Peyer's patch (tissue), 4 donors: Measurements from ENCODE around the gene OR2B2. TPM values are rescaled to one million over a fixed set of nuclear protein-coding genes. Genes with fewer than 3 reads are reported as not detected.

Source experiments
- DNase-seq, 3 donors: peaks; one replicate each; pipeline ENCODE4 v3.0.0-alpha.2; 2017 to 2019
- H3K27ac ChIP-seq, 4 donors: fragments of 200-600 bp; sonication (generic); one replicate each; pipeline ENCODE4 v1.5.1; 2016 to 2019
- H3K27me3 ChIP-seq, 2 donors: fragments of 200-600 bp; sonication (generic); one replicate each; pipeline ENCODE4 v1.5.1; 2019
- H3K36me3 ChIP-seq, 3 donors: fragments of 200-600 bp; sonication (generic); one replicate each; pipeline ENCODE4 v1.5.1; 2016 to 2019
- H3K4me1 ChIP-seq, 4 donors: fragments of 200-600 bp; sonication (generic); one replicate each; pipeline ENCODE4 v1.5.1; 2016 to 2019
- H3K4me3 ChIP-seq, 4 donors: fragments of 200-600 bp; sonication (generic); 1 replicate in 3 of 4; 2 replicates in 1 of 4; pipeline ENCODE4 v1.5.1; 2016 to 2019; ENCODE audit warnings: mild to moderate bottlenecking in 1 of 4
- H3K9me3 ChIP-seq, 4 donors: fragments of 200-600 bp; sonication (generic); one replicate each; pipeline ENCODE4 v1.5.1; 2016 to 2019; ENCODE audit warnings: mild to moderate bottlenecking in 1 of 4
- POLR2A ChIP-seq, 2 donors: fragments of 450-650 bp; IDR thresholded peaks; one replicate each; pipeline ENCODE4 v1.5.1; 2017; ENCODE audit warnings: antibody characterized with exemption in 2 of 2, mild to moderate bottlenecking in 2 of 2, moderate library complexity in 2 of 2
- small RNA-seq, 2 donors: library from RNA; depleted of rRNA; stranded (forward); fragments of <200 nt; gene quantifications; one replicate each; pipeline ENCODE3, GENCODE V24; 2016
- total RNA-seq, 4 donors: library from RNA; depleted of rRNA; stranded (reverse); fragments of >200 nt; gene quantifications; one replicate each; pipeline ENCODE4 v1.1.0, GENCODE V29; 2016
- TF ChIP-seq, protein P1 (sequence below), 6 experiments: fragments of 450-650 bp in 4 of 6; fragments of 200-600 bp in 2 of 6; sonication (generic) in 1 of 6; IDR thresholded peaks; one replicate each; pipeline ENCODE4 v1.5.1; 2017 to 2019; ENCODE audit warnings: antibody characterized with exemption in 6 of 6, mild to moderate bottlenecking in 3 of 6, moderate library complexity in 1 of 6

OR2B2 gene
- total RNA-seq, 4 donors from 2014 or later = not detected

- Histone ChIP-seq H3K36me3 (no peaks in the 10 kb centered on the region), H3K4me3 (peak overlapping the region; percentile 53 to 86 (median 63)), H3K27ac (peak overlapping the region; percentile 71 to 85 (median 80)), H3K4me1 (peaks cover 0 to 29% (median 5%) of the 10 kb centered on the region in 4 donors), H3K9me3 (no peaks in the 10 kb centered on the region), H3K27me3 (no peaks in the 10 kb centered on the region)
- DNase-seq = peak in 2 of 3 donors; percentile 54 to 57
- TF ChIP-seq, protein P1, sequence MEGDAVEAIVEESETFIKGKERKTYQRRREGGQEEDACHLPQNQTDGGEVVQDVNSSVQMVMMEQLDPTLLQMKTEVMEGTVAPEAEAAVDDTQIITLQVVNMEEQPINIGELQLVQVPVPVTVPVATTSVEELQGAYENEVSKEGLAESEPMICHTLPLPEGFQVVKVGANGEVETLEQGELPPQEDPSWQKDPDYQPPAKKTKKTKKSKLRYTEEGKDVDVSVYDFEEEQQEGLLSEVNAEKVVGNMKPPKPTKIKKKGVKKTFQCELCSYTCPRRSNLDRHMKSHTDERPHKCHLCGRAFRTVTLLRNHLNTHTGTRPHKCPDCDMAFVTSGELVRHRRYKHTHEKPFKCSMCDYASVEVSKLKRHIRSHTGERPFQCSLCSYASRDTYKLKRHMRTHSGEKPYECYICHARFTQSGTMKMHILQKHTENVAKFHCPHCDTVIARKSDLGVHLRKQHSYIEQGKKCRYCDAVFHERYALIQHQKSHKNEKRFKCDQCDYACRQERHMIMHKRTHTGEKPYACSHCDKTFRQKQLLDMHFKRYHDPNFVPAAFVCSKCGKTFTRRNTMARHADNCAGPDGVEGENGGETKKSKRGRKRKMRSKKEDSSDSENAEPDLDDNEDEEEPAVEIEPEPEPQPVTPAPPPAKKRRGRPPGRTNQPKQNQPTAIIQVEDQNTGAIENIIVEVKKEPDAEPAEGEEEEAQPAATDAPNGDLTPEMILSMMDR (IDR thresholded peaks at IDR 0.05) = no peak
- no peak for TF ChIP-seq POLR2A (IDR thresholded peaks at IDR 0.05)
Measured at GRCh38 chr6:27863962-27864905, 48.0 kb downstream of the OR2B2 start.

DNA sequence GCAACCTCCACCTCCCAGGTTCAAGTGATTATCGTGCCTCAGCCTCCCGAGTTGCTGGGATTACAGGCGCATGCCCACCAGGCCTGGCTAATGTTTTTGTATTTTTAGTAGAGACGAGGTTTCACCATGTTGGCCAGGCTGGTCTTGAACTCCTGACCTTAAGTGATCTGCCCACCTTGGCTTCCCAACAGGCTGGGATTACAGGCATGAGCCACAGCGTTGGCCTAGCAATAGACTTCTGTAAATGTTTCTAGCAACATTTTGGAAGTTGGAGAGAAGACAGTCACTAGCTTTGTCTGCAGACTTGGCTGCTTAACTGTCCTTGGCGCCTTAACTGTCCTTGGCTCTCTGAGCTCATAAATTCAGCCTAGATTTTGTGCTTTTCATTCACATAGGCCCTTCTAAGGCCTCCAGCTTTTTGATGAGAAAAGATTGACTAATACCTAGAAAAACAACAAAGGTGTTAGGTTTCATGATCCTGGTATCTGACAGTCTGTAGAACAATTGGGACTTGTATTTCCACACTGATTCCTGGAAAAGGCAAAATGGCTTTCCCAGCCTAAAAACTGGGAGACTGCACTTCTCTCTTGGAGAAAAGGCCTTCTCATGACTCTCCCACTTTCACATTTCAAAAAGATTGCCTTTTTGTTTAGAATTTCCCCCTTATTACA is 49.7 kb downstream of the OR2B2 start:
- Histone ChIP-seq H3K36me3 (no peaks in the 10 kb centered on the region), H3K4me1 (peaks cover 0 to 27% (median 5%) of the 10 kb centered on the region in 4 donors), H3K9me3 (no peaks in the 10 kb centered on the region), H3K27me3 (no peaks in the 10 kb centered on the region), H3K27ac (no peak overlapping the region), H3K4me3 (no peak overlapping the region)
- TF ChIP-seq, protein P1 (IDR thresholded peaks at IDR 0.05) = no peak
- no peak for TF ChIP-seq POLR2A (IDR thresholded peaks at IDR 0.05)
- no peak for DNase-seq

- Histone ChIP-seq H3K27me3 (no peaks in the 10 kb centered on the region), H3K9me3 (no peaks in the 10 kb centered on the region), H3K4me3 (no peak overlapping the region), H3K4me1 (peaks cover 0 to 21% (median 4%) of the 10 kb centered on the region in 4 donors), H3K36me3 (no peaks in the 10 kb centered on the region), H3K27ac (no peak overlapping the region)
- TF ChIP-seq POLR2A (IDR thresholded peaks at IDR 0.05) = no peak
- DNase-seq = no peak
Measured at GRCh38 chr6:27861861-27862260, 50.3 kb downstream of the OR2B2 start.

DNA sequence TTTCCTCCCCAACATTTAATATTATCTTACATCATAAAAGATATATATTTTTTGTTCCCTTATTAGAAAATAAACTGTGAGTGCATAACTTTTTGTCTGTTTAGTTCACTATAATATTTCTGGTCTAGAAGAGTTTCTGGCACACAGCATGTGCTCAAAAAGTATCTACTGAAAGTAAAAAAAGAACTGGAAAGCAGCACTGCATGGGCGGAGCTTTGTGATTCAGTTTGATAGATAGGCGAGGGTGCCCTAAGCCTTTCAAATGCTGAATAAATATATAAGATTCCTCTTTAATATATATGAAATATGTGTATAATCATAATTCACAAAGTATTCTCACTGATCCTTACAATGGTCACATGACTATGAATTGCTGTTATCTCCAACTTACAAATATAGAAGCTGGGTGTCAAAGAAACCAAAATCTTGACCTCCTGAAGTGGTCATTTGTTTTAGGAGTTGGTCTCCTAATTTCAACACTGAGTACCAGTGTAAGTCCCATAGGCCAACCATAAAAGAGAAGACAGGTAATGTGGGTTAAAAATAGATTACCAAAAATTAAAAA is 50.8 kb downstream of the OR2B2 start:
- no peak for TF ChIP-seq POLR2A (IDR thresholded peaks at IDR 0.05)
- TF ChIP-seq, protein P1 (IDR thresholded peaks at IDR 0.05) = no peak
- H3K36me3 ChIP-seq = no peaks in the 10 kb centered on the region
- H3K9me3 ChIP-seq = no peaks in the 10 kb centered on the region
- no peak for DNase-seq
- H3K4me1 ChIP-seq = peaks cover 0 to 16% (median 0%) of the 10 kb centered on the region in 4 donors
- H3K27me3 ChIP-seq = no peaks in the 10 kb centered on the region
- H3K27ac ChIP-seq = no peak overlapping the region
- H3K4me3 ChIP-seq = no peak overlapping the region

Small RNAs within 50 kb of the gene (small RNA-seq; reads per million reads assigned to genes)
- gene RNU7-26P = 0 reads per million in 2 donors

Other genes starting within 250 kb of the OR2B2 start
- not detected for gene OR2B6, start 44.8 kb upstream of the OR2B2 start, total RNA-seq
- gene ZNF165, start 168.2 kb upstream of the OR2B2 start, total RNA-seq = 1 to 10 TPM; 4.2 to 8.3 (median 5.6) TPM
- 10 to 100 TPM in 2 of 4 donors, 1 to 10 TPM in 2; 7.0 to 22.3 (median 12.6) TPM for gene ZSCAN16, start 212.2 kb upstream of the OR2B2 start, total RNA-seq
- 10 to 100 TPM in 3 of 4 donors, 1 to 10 TPM in 1; 5.6 to 26.4 (median 15.5) TPM for gene ZKSCAN8, start 229.5 kb upstream of the OR2B2 start, total RNA-seq